Measurements from ENCODE around the gene SLC30A1.
"Not testable (repeated sequence)": the region's sequence is repeated elsewhere in the genome, so short reads cannot be mapped to it uniquely, and the experiment has no call there.

The SLC30A1 gene

DNA sequence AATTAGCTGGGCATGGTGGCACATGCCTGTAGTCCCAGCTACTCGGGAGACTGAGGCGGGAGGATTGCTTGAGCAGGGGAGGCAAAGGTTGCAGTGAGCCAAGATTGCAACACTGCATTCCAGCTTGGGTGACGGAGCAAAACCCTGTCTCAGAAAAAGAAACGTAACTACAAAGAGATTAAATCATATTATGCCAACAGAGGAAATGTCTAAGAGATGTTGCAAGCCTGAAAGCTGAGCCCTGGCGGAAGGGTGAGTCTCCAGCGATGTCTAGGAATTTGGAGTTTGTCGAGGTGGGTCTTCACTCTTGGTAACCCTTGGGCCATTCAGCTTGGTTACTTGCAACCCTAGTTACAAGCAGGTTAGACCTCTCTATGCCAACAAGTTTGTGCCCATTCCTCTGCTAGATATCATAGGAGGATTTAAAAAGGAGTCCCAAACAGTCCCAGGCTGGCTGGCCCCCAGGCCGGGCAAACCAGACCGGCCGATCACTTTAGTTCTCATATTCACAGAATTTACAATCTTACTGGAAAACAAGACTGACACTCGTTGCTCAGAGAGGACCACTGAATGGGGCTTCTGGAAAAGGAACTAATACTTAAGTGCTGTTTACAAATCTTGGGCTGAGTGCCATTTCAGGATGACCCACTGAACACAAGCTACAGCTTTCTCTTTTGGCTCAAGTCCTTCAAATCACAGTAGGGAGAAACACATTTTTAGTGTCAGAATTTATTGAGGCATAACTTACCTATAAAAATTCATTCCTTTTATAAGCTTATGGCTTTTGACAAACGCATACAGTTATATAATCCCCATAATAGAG, 27.1 kb downstream of the SLC30A1 start:
- no peak for DNase-seq

- no peak for DNase-seq
Observed at GRCh38 chr1:211549092-211549711, 29.8 kb downstream of the SLC30A1 start.

DNA sequence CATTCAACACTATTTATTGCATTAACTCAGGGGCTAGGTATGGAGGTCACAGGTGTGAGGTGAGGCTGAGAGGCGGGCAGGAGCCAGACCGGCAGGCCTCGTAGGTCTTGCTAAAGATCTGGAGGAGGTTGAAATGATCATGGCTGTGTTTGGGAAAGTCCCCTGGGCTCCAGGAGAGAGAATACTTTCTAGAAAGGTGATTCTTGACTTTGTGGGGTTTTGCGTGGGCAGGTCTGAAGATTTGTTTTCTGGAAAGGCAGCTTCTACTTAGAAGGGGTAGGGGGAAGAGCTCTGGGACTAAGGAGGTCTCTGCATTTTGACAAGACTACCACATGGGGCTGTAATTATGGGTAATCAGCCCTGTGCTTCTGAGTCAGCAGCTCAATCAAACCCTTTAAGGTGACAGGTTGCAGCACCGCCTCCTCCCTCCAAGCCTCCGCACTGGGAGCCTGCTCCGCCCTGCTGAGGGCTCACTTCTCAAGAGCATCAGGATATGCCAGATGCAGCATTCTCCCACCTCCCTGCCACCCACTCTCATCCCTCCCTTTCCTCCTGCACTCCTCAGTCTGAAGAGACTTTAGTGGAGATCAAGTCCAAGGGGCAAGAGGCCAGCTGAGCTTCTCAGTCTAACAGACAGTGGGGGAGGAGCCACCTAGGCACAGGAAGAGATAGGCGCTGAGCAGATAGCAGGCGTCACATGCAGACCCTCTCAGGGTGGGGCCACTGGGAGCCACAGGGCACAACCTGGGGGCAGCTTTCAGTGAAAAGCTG, 30.5 kb downstream of the SLC30A1 start:
- DNase-seq: peak in 5 of 58 donors; percentile 3 to 68 (median 13)

GRCh38 chr1:211547710-211548109, 31.3 kb downstream of the SLC30A1 start:
- no peak for DNase-seq

- DNase-seq: no peak
Observed at GRCh38 chr1:211546543-211546942, 32.4 kb downstream of the SLC30A1 start.

DNA sequence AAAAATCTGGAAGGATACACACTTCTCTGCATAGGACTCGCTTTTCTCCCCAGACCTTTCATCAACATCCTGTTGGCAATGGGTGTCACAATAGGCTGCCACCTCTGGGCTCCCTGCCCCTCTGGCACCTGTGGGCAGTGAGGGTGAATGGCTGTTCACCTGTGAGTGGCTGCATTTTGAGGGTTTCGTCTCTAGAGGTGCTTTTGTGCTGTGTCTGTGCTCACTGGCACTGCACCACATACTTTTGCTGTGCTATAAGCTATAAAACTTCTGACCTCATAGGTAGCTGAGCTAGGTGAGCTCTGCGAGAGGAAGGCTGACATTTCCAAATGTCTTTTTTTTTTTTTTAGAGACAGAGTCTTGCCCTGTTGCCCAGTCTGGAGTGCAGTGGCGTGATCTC, 35.9 kb downstream of the SLC30A1 start:
- DNase-seq: no peak

DNA sequence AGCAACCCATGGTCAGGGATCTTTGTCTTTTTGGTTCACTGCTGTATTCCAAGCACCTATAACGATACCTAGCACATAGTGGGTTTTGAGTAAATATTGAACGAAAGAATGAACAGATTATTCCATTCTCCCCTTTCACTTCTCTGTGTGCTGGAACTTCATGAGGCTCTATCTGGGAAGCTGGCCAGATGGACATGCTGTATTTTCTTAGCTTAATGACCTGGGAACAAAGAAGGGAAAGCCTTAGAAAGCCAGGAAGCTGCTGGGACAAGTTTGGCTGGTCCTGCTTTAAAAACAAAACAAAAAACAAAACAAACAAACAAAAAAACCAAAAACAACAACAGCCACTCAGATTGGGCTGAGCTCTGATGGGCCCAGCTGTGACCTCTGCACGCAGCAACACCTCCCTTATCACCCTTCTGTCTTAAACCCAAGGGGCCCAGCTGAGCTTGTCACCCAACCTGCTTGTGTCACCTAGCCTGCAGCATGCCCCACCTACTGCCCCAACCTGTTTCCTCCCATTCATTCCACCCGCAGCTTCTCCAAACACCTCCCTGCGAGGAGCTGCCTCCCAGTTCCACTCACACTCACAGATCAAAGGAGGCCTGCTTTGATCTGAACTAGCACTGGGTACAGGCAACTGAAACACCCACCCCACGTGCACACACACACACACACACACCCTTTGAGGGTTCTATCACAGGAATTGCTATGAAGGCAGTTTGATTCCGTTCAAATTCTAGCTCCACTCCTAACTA, 37.1 kb downstream of the SLC30A1 start:
- DNase-seq: peak in 1 of 58 donors; percentile 13

DNA sequence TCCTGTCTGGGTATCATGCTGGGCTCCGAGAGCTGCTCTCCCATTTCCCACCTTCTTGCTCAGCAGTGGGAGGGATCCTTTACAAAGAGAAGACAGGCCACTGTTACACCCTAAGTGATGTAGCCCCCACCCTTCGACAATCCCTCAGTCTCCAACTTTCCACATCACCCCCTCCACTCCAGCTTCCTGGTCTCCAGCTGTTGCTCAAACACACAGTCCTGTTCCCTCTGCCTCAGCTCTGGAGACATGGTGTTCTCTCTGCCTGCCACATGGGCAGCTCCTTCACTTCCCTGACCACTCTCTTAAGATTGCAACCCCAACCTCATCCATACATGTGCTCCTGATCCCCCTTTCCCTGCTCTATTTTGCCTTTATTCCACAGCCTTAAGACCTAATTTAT, 37.7 kb downstream of the SLC30A1 start:
- DNase-seq: no peak

- not testable (repeated sequence) for DNase-seq
Observed at GRCh38 chr1:211540824-211541223, 38.1 kb downstream of the SLC30A1 start.

- DNase-seq: no peak
Observed at GRCh38 chr1:211538287-211538686, 40.7 kb downstream of the SLC30A1 start.

GRCh38 chr1:211537253-211537652, 41.7 kb downstream of the SLC30A1 start:
- peak in 1 of 58 donors; percentile 5 for DNase-seq

DNA sequence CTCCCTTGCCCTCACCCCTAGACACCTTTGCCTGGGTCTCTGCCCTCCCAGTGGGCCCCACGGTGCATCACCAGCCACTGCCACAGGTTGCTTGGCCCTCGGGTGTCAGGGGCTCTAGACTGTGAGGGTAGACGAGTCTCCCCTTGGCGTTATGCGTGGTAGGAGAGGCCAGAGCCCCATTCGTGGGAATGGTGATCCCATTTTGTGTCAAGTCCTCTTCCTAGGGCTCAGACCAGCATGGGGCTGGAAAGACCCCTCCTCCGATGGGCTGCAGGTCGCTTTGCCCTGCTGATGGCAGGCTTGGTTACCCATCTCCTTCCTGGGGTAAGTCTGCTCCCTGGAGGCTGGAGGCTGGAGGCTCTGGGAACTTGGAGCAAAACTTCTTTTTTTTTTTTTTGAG, 42.4 kb downstream of the SLC30A1 start:
- DNase-seq: no peak

DNA sequence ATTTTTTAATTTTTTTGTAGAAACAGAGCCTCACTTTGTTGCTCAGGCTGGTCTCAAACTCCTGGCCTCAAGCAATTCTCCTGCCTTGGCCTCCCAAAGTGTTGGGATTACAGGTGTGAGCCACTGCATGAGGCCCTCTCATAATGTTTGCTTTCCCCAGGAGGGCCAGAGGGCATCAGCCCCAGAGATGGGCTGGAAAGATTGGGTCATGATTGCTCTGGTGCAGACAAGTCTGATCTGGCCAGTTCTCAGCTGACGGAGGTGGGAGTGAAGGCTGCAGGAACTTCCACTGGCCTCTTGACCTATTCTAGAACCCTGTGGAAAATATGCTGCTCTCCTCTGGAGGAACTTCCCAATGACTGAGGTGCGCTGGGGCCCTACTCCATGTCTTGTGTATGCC, 43.6 kb downstream of the SLC30A1 start:
- DNase-seq: no peak

GRCh38 chr1:211534545-211535291, 44.2 kb downstream of the SLC30A1 start:
- no peak for DNase-seq

DNA sequence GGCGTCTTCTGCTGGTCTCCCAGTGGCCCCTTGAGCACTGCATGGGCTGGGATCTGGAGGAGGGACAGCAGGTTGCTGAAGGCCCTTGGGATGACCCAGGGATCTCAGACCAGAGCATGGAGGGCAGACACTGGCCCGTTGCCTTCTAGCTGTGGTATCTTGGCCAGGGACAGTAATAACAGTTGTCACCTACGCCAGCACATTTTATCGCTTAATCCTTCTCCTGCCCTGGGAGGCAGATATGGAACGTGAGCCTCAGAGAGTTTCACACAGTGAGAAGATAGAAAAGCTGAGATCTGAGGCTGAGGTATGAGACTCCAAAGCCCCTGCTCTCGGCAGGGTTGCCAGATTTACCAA, 46.9 kb downstream of the SLC30A1 start:
- no peak for DNase-seq

GRCh38 chr1:211531194-211532087, 47.5 kb downstream of the SLC30A1 start:
- peak in 14 of 58 donors; percentile 7 to 43 (median 21) for DNase-seq

DNA sequence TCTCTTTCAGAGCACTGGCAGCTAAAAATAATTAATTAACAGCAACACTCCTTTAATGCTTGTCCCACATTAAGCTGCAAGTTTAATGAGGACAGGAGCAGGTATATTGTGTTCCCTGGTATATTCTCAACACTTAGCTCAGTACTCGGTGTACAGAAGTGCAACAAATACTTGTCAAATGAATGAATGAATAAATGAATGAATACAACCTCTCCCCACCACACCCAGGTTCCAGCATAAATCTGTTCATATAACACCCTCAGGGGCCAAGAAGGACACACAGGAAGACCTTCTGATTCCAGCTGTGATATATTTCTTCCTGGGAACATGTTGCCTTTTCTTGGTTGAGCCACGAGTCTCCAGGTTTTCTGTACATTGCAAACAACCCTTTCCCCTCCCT, 48.9 kb downstream of the SLC30A1 start:
- no peak for DNase-seq

GRCh38 chr1:211529453-211529852, 49.5 kb downstream of the SLC30A1 start:
- peak in 40 of 58 donors; percentile 6 to 85 (median 36) for DNase-seq

- DNase-seq: no peak
Observed at GRCh38 chr1:211529011-211529410, 50.0 kb downstream of the SLC30A1 start.

DNA sequence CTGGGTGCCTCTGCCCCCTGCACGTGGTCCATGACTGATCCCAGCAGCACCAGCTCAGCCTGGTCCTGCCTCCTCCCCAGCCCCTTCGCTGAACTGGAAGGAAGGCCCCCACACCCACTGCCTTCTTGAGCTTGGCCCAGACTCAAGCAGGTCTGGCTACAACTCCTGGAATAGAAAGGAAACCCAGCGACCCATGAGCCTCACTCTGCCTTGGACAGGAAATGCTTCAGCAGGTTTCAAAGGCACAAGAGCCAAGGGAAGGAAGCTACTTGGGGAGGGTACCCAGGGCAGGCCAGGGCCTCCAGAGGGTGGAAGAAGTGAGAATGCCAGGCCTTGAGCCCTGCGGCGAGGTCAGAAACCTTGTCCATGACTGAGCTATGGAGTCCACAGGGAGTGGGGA, 51.1 kb downstream of the SLC30A1 start:
- DNase-seq: peak in 1 of 58 donors; percentile 6
